Activated CD8-positive, alpha-beta T cell treated with anti-CD3 and anti-CD28 coated beads for 36 hours (primary cell): ENCODE measurements around the gene SAFB2. TPM values are rescaled to one million over a fixed set of nuclear protein-coding genes. Genes with fewer than 3 reads are reported as not detected.
A peak's percentile ranks its signal among the peaks of the same experiment; 100 is the strongest.

Source experiments
- ATAC-seq: fragments of 200-7000 bp; cut with Tn5 transposase; one replicate; pipeline ENCODE4 v1.10.0; 2021; ENCODE audit warnings: mild to moderate bottlenecking, moderate library complexity
- CTCF ChIA-PET: fragments of 350-600 bp; sonication (Branson Sonifier 250); formaldehyde crosslinking; loops from one replicate; lab custom pipeline; 2021; ENCODE audit warnings: antibody characterized with exemption; lab: Charles Lee
- POLR2A ChIA-PET: fragments of 350-600 bp; sonication (Branson Sonifier 250); formaldehyde crosslinking; loops from one replicate; lab custom pipeline; 2021; ENCODE audit warnings: antibody characterized with exemption; lab: Charles Lee
- DNase-seq: peaks from one replicate; pipeline ENCODE4 v3.0.0-alpha.2; 2020
- H3K27ac Mint-ChIP-seq: one replicate; pipeline ENCODE4 v1.8.0; 2021; ENCODE audit warnings: mild to moderate bottlenecking, mixed read lengths
- H3K27me3 Mint-ChIP-seq: one replicate; pipeline ENCODE4 v1.8.0; 2021; ENCODE audit warnings: mixed read lengths
- H3K36me3 Mint-ChIP-seq: one replicate; pipeline ENCODE4 v1.8.0; 2021; ENCODE audit warnings: low read depth, mixed read lengths
- H3K4me1 Mint-ChIP-seq: one replicate; pipeline ENCODE4 v1.8.0; 2021; ENCODE audit warnings: low read depth, mixed read lengths
- H3K4me3 Mint-ChIP-seq: one replicate; pipeline ENCODE4 v1.8.0; 2021; ENCODE audit warnings: mild to moderate bottlenecking, moderate library complexity, mixed read lengths
- H3K9me3 Mint-ChIP-seq: one replicate; pipeline ENCODE4 v1.8.0; 2021; ENCODE audit warnings: mixed read lengths
- CTCF ChIP-seq: fragments of 200-600 bp; IDR thresholded peaks from one replicate; pipeline ENCODE4 v1.8.0; 2022; ENCODE audit warnings: antibody characterized with exemption, mild to moderate bottlenecking
- intact Hi-C: fragments of 100-400 bp; cut with micrococcal nuclease; formaldehyde crosslinking; loops from one replicate; pipeline ENCODE4 v1.10.0; 2022
- total RNA-seq, 2 experiments: library from RNA; stranded (reverse); gene quantifications; one replicate each; pipeline ENCODE4 v1.2.3, GENCODE V29; 2021

The SAFB2 gene
- total RNA-seq, 2 experiments from 2014 or later, result 70.8 to 78.0 TPM

- DNase-seq (no peak), ATAC-seq (no peak)
- peaks cover 19% of the 10 kb centered on the region for H3K27me3 Mint-ChIP-seq
- POLR2A ChIA-PET, result no interaction called here
- no peak overlapping the region for H3K27ac Mint-ChIP-seq
- CTCF ChIA-PET, result interaction anchor here (0.7 to 1.7 kb wide), 3 partner anchors 15 to 21 kb away, joined by 3 to 6 read pairs (median 3); no protein-coding TSS in a partner anchor
- H3K4me3 Mint-ChIP-seq, result no peak overlapping the region
- H3K9me3 Mint-ChIP-seq, result peaks cover 7% of the 10 kb centered on the region
- H3K4me1 Mint-ChIP-seq, result no peaks in the 10 kb centered on the region
- peaks cover 6% of the 10 kb centered on the region for H3K36me3 Mint-ChIP-seq
- no peak for TF ChIP-seq CTCF
- intact Hi-C loops, result no loop called here
Observed at GRCh38 chr19:5562280-5562679, 60.3 kb downstream of the SAFB2 start.

GRCh38 chr19:5561559-5561958 lies 61.0 kb downstream of the SAFB2 start:
- ChIA-PET CTCF (interaction anchor here (0.7 to 1.7 kb wide), 4 partner anchors 14 to 35 kb away, joined by 3 to 6 read pairs (median 4); no protein-coding TSS in a partner anchor), POLR2A (no interaction called here)
- Mint-ChIP-seq H3K27me3 (peaks cover 22% of the 10 kb centered on the region), H3K4me3 (no peak overlapping the region), H3K9me3 (peaks cover 7% of the 10 kb centered on the region), H3K4me1 (no peaks in the 10 kb centered on the region), H3K36me3 (peaks cover 6% of the 10 kb centered on the region), H3K27ac (no peak overlapping the region)
- peak; percentile 53 for TF ChIP-seq CTCF
- intact Hi-C loops, result no loop called here
- ATAC-seq (no peak), DNase-seq (no peak)

GRCh38 chr19:5560156-5560555 lies 62.4 kb downstream of the SAFB2 start:
- no peak overlapping the region for H3K27ac Mint-ChIP-seq
- CTCF ChIA-PET, result no interaction called here
- POLR2A ChIA-PET, result no interaction called here

GRCh38 chr19:5559804-5560133 lies 62.8 kb downstream of the SAFB2 start:
- POLR2A ChIA-PET, result no interaction called here
- intact Hi-C loops, result no loop called here
- H3K4me3 Mint-ChIP-seq, result no peak overlapping the region
- no peak for TF ChIP-seq CTCF
- DNase-seq, result no peak
- no peak for ATAC-seq
- peaks cover 7% of the 10 kb centered on the region for H3K9me3 Mint-ChIP-seq
- peaks cover 23% of the 10 kb centered on the region for H3K27me3 Mint-ChIP-seq
- H3K27ac Mint-ChIP-seq, result no peak overlapping the region
- no peaks in the 10 kb centered on the region for H3K4me1 Mint-ChIP-seq
- CTCF ChIA-PET, result no interaction called here
- H3K36me3 Mint-ChIP-seq, result peaks cover 6% of the 10 kb centered on the region

More at GRCh38 chr19:5560156-5560555, 62.4 kb downstream of the SAFB2 start:
- Mint-ChIP-seq H3K4me1 (no peaks in the 10 kb centered on the region), H3K9me3 (peaks cover 7% of the 10 kb centered on the region), H3K27me3 (peaks cover 23% of the 10 kb centered on the region), H3K36me3 (peaks cover 6% of the 10 kb centered on the region), H3K4me3 (no peak overlapping the region)
- no peak for ATAC-seq
- DNase-seq, result no peak
- TF ChIP-seq CTCF, result no peak
- intact Hi-C loops, result no loop called here

- ChIA-PET CTCF (no interaction called here), POLR2A (no interaction called here)
- no peaks in the 10 kb centered on the region for H3K4me1 Mint-ChIP-seq
- H3K9me3 Mint-ChIP-seq, result peaks cover 7% of the 10 kb centered on the region
- TF ChIP-seq CTCF, result no peak
- H3K27me3 Mint-ChIP-seq, result peaks cover 21% of the 10 kb centered on the region
- no peak for ATAC-seq
- peaks cover 6% of the 10 kb centered on the region for H3K36me3 Mint-ChIP-seq
- DNase-seq, result no peak
- no peak overlapping the region for H3K27ac Mint-ChIP-seq
- intact Hi-C loops, result no loop called here
- no peak overlapping the region for H3K4me3 Mint-ChIP-seq
Observed at GRCh38 chr19:5558101-5558621, 64.4 kb downstream of the SAFB2 start.
